Breast epithelium (tissue), 4 donors: ENCODE measurements around the gene SEMA4C. TPM values are rescaled to one million over a fixed set of nuclear protein-coding genes. Genes with fewer than 3 reads are reported as not detected.

Source experiments
- DNase-seq, 2 donors: peaks; one replicate each; pipeline ENCODE4 v3.0.0-alpha.2; 2019; ENCODE audit warnings: low spot score in 2 of 2
- H3K27ac ChIP-seq, 2 donors: fragments of 200-600 bp; sonication (generic) in 1 of 2; one replicate each; pipeline ENCODE4 v1.5.1; 2016 to 2019; ENCODE audit warnings: mild to moderate bottlenecking in 1 of 2
- H3K27me3 ChIP-seq, 2 donors: fragments of 200-600 bp; sonication (generic) in 1 of 2; one replicate each; pipeline versions ENCODE4 v1.5.1 to v1.6.0; 2017 to 2019; ENCODE audit warnings: control low read depth in 1 of 2, mild to moderate bottlenecking in 1 of 2
- H3K36me3 ChIP-seq: fragments of 200-600 bp; one replicate; pipeline ENCODE4 v1.5.1; 2019
- H3K4me1 ChIP-seq, 2 donors: fragments of 200-600 bp; sonication (generic); one replicate each; pipeline ENCODE4 v1.5.1; 2016 to 2019; ENCODE audit warnings: control low read depth in 1 of 2
- H3K4me3 ChIP-seq, 3 donors: fragments of 200-600 bp; sonication (generic); 1 replicate in 2 of 3; 2 replicates in 1 of 3; pipeline ENCODE4 v1.5.1; 2016 to 2019; ENCODE audit warnings: mild to moderate bottlenecking in 3 of 3, moderate library complexity in 2 of 3
- H3K9me3 ChIP-seq, 2 donors: fragments of 200-600 bp; sonication (generic) in 1 of 2; one replicate each; pipeline ENCODE4 v1.5.1; 2016 to 2019; ENCODE audit warnings: control low read depth in 1 of 2
- CTCF ChIP-seq, 3 donors: fragments of 450-650 bp; IDR thresholded peaks; one replicate each; pipeline ENCODE4 v1.5.1; 2016 to 2017; ENCODE audit warnings: antibody characterized with exemption in 3 of 3, mild to moderate bottlenecking in 3 of 3, moderate library complexity in 3 of 3
- POLR2A ChIP-seq: fragments of 450-650 bp; IDR thresholded peaks from one replicate; pipeline ENCODE4 v1.6.1; 2016; ENCODE audit warnings: antibody characterized with exemption, mild to moderate bottlenecking, moderate library complexity
- POLR2AphosphoS5 ChIP-seq, 3 donors: sonication (generic); formaldehyde crosslinking; IDR thresholded peaks; one replicate each; pipeline ENCODE4 v1.6.1; 2017; ENCODE audit warnings: antibody characterized with exemption in 3 of 3
- intact Hi-C: fragments of 100-400 bp; cut with DNase I; formaldehyde crosslinking; loops from one replicate; pipeline ENCODE4 v1.15.1; 2023; ENCODE audit warnings: low total_unique reads
- total RNA-seq, 3 donors: library from RNA; depleted of rRNA; stranded (reverse); fragments of >200 nt; gene quantifications; one replicate each; pipeline ENCODE4 v1.1.0, GENCODE V29; 2016

Gene SEMA4C
- total RNA-seq, 3 donors from 2014 or later, result 17.9 to 37.3 (median 31.5) TPM

GRCh38 chr2:96866986-96867755 is 2.7 kb downstream of the SEMA4C start:
- no peak for TF ChIP-seq POLR2A
- no peak for TF ChIP-seq POLR2AphosphoS5 (IDR thresholded peaks at IDR 0.05)
- no peak for TF ChIP-seq CTCF (IDR thresholded peaks at IDR 0.05)
- DNase-seq, result no peak
- Histone ChIP-seq H3K27me3 (no peaks in the 10 kb centered on the region), H3K9me3 (no peaks in the 10 kb centered on the region), H3K4me3 (peak overlapping the region; percentile 78 to 99 (median 92)), H3K4me1 (peaks cover 0 to 16% of the 10 kb centered on the region in 2 donors), H3K36me3 (no peaks in the 10 kb centered on the region), H3K27ac (peak overlapping the region; percentile 94 to 96)
- intact Hi-C loops, result loop anchor here (5.0 kb wide), 1 partner anchor 85 kb away; no protein-coding TSS in a partner anchor

- H3K4me1 ChIP-seq, result peaks cover 0 to 16% of the 10 kb centered on the region in 2 donors
- no peaks in the 10 kb centered on the region for H3K9me3 ChIP-seq
- no peak for DNase-seq
- H3K4me3 ChIP-seq, result peak overlapping the region in 2 of 3 donors; percentile 92 to 99
- peak overlapping the region in 1 of 2 donors; percentile 96 for H3K27ac ChIP-seq
- no peaks in the 10 kb centered on the region for H3K36me3 ChIP-seq
- intact Hi-C loops, result loop anchor here (5.0 kb wide), 1 partner anchor 86 kb away; no protein-coding TSS in a partner anchor
- no peak for TF ChIP-seq POLR2A
- H3K27me3 ChIP-seq, result no peaks in the 10 kb centered on the region
Measured at GRCh38 chr2:96866586-96866985, 3.3 kb downstream of the SEMA4C start.

GRCh38 chr2:96866149-96866548 is 3.7 kb downstream of the SEMA4C start:
- no peak for DNase-seq
- Histone ChIP-seq H3K9me3 (no peaks in the 10 kb centered on the region), H3K36me3 (no peaks in the 10 kb centered on the region), H3K27ac (peak overlapping the region in 1 of 2 donors; percentile 96), H3K4me3 (peak overlapping the region in 1 of 3 donors; percentile 99), H3K4me1 (peaks cover 0 to 16% of the 10 kb centered on the region in 2 donors), H3K27me3 (no peaks in the 10 kb centered on the region)
- no peak for TF ChIP-seq CTCF (IDR thresholded peaks at IDR 0.05)
- no peak for TF ChIP-seq POLR2AphosphoS5 (IDR thresholded peaks at IDR 0.05)
- no peak for TF ChIP-seq POLR2A
- intact Hi-C loops, result loop anchor here (5.0 kb wide), 1 partner anchor 86 kb away; no protein-coding TSS in a partner anchor

- Histone ChIP-seq H3K27me3 (no peaks in the 10 kb centered on the region), H3K4me3 (peak overlapping the region in 1 of 3 donors; percentile 99), H3K9me3 (no peaks in the 10 kb centered on the region), H3K4me1 (peaks cover 0 to 16% of the 10 kb centered on the region in 2 donors), H3K27ac (peak overlapping the region in 1 of 2 donors; percentile 96), H3K36me3 (no peaks in the 10 kb centered on the region)
- intact Hi-C loops, result loop anchor here (5.0 kb wide), 1 partner anchor 87 kb away; no protein-coding TSS in a partner anchor
- TF ChIP-seq POLR2AphosphoS5 (IDR thresholded peaks at IDR 0.05) (no peak), CTCF (IDR thresholded peaks at IDR 0.05) (no peak), POLR2A (no peak)
- no peak for DNase-seq
Measured at GRCh38 chr2:96865654-96866053, 4.2 kb downstream of the SEMA4C start.

GRCh38 chr2:96864343-96865091 is 5.4 kb downstream of the SEMA4C start:
- peak overlapping the region; percentile 13 to 96 for H3K27ac ChIP-seq
- intact Hi-C loops, result loop anchor here (5.0 kb wide), 1 partner anchor 88 kb away; no protein-coding TSS in a partner anchor
- H3K36me3 ChIP-seq, result no peaks in the 10 kb centered on the region
- TF ChIP-seq CTCF (IDR thresholded peaks at IDR 0.05) (no peak), POLR2AphosphoS5 (IDR thresholded peaks at IDR 0.05) (no peak), POLR2A (no peak)
- H3K9me3 ChIP-seq, result no peaks in the 10 kb centered on the region
- peak overlapping the region in 1 of 3 donors; percentile 15 for H3K4me3 ChIP-seq
- H3K4me1 ChIP-seq, result peaks cover 0 to 16% of the 10 kb centered on the region in 2 donors
- no peaks in the 10 kb centered on the region for H3K27me3 ChIP-seq
- DNase-seq, result no peak
